PC-9 (cell line): ENCODE data around the gene TAF4B.
"Not testable (repeated sequence)": the region's sequence is repeated elsewhere in the genome, so short reads cannot be mapped to it uniquely, and the experiment has no call there.

Source experiments
- EZH2 ChIP-seq: fragments of 200-600 bp; sonication (generic); IDR thresholded peaks from 2 replicates; pipeline ENCODE4 v1.8.0; 2017; ENCODE audit warnings: antibody characterized with exemption, low read depth
- TF ChIP-seq, protein P1 (sequence below): fragments of 200-600 bp; sonication (generic); conservative IDR thresholded peaks from 2 replicates; pipeline ENCODE4 v1.6.1; 2017; ENCODE audit warnings: mixed run types, antibody characterized with exemption, mild to moderate bottlenecking, moderate library complexity

DNA sequence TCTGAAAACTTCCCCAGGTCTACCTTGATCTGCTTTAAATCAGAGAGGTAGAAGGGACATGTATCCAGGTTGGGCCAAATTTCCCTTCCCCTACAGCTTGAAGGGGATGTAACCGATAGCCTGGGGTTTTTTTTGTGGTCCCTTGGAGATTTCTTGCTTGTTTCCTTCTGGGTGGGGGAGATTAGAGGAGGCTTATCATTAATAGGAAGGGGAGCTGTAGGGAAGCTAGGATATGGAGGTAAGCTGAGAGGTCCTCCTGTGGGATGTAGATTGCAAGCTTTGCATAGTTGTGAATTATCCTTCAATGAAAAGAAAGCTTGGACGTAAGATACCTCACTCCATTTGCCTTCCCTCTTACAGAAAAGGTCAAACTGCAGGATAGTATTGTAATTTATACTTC is 11.1 kb downstream of the TAF4B start:
- TF ChIP-seq, protein P1, sequence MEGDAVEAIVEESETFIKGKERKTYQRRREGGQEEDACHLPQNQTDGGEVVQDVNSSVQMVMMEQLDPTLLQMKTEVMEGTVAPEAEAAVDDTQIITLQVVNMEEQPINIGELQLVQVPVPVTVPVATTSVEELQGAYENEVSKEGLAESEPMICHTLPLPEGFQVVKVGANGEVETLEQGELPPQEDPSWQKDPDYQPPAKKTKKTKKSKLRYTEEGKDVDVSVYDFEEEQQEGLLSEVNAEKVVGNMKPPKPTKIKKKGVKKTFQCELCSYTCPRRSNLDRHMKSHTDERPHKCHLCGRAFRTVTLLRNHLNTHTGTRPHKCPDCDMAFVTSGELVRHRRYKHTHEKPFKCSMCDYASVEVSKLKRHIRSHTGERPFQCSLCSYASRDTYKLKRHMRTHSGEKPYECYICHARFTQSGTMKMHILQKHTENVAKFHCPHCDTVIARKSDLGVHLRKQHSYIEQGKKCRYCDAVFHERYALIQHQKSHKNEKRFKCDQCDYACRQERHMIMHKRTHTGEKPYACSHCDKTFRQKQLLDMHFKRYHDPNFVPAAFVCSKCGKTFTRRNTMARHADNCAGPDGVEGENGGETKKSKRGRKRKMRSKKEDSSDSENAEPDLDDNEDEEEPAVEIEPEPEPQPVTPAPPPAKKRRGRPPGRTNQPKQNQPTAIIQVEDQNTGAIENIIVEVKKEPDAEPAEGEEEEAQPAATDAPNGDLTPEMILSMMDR = not testable (repeated sequence)
- not testable (repeated sequence) for TF ChIP-seq EZH2
